A549 (cell line): Measurements from ENCODE around the gene RAB5IF. TPM values are rescaled to one million over a fixed set of nuclear protein-coding genes. Genes with fewer than 3 reads are reported as not detected.
A peak's percentile ranks its signal among the peaks of the same experiment; 100 is the strongest.

ENCODE experiments used
- ATAC-seq, 2 experiments: fragments of 200-7000 bp in 1 of 2; fragments of >200 bp in 1 of 2; cut with Nextera tagmentation in 1 of 2; cut with Tn5 transposase in 1 of 2; 3 replicates each; pipeline versions ENCODE4 v1.8.0 to v1.9.1; 2018 to 2020; ENCODE audit warnings: mild to moderate bottlenecking in 1 of 2, moderate library complexity in 1 of 2
- CTCF ChIA-PET: fragments of 300-600 bp; sonication (Branson Sonifier 250); formaldehyde crosslinking; extraction: SDS; loops from one replicate; lab custom pipeline; 2021; ENCODE audit warnings: antibody characterized with exemption, inconsistent platforms; lab: Yijun Ruan, JAX
- POLR2A ChIA-PET: fragments of 350-600 bp; formaldehyde crosslinking; extraction: SDS; loops from one replicate; lab custom pipeline; 2021; ENCODE audit warnings: antibody characterized with exemption, inconsistent platforms; lab: Yijun Ruan, JAX
- DNase-seq, 2 experiments: peaks; one replicate each; pipeline versions ENCODE4 v3.0.0 to v3.0.0-alpha.2; 2011 to 2016; ENCODE audit warnings: low read depth in 1 of 2, low spot score in 1 of 2
- FAIRE-seq: peaks from 2 replicates; lab custom pipeline; 2011; peaks lifted over from hg19 to GRCh38; lab: Jason Lieb, UNC
- H3K27ac ChIP-seq, 2 experiments: fragments of >200 bp; sonication (Bioruptor Twin); formaldehyde crosslinking; 3 replicates each; pipeline ENCODE4 v1.5.1; 2016 to 2017
- H3K4me1 ChIP-seq: fragments of >200 bp; sonication (Bioruptor Twin); formaldehyde crosslinking; 3 replicates; pipeline ENCODE4 v1.6.1; 2016
- H3K4me2 ChIP-seq: fragments of >200 bp; sonication (Bioruptor Twin); formaldehyde crosslinking; 3 replicates; pipeline ENCODE4 v1.6.1; 2016
- H3K4me3 ChIP-seq: fragments of >200 bp; sonication (Bioruptor Twin); formaldehyde crosslinking; 3 replicates; pipeline ENCODE4 v1.5.1; 2016
- H3K9me3 ChIP-seq: fragments of >200 bp; sonication (Bioruptor Twin); formaldehyde crosslinking; 3 replicates; pipeline ENCODE4 v1.6.1; 2016
- ATOH8 ChIP-seq: fragments of 250-450 bp; sonication (Bioruptor Pico); IDR thresholded peaks from 2 replicates; pipeline ENCODE4 v1.5.0; 2020; ENCODE audit warnings: low read depth, mild to moderate bottlenecking, moderate library complexity
- CEBPB ChIP-seq, 2 experiments: fragments of >200 bp in 1 of 2; sonication (Bioruptor Twin) in 1 of 2; formaldehyde crosslinking in 1 of 2; IDR thresholded peaks; 2 replicates each; pipeline ENCODE4 v1.6.1; 2012 to 2016
- CHD2 ChIP-seq: fragments of 150-350 bp; IDR thresholded peaks from 2 replicates; pipeline ENCODE4 v1.6.1; 2014; ENCODE audit warnings: low read length; ENCODE audit not compliant: partially characterized antibody
- EP300 ChIP-seq, 2 experiments: fragments of >200 bp; sonication (Bioruptor Twin); formaldehyde crosslinking; IDR thresholded peaks; 2 replicates in 1 of 2; 3 replicates in 1 of 2; pipeline ENCODE4 v1.6.1; 2016 to 2017
- ESRRA ChIP-seq: fragments of 150-350 bp; IDR thresholded peaks from 2 replicates; pipeline ENCODE4 v1.6.1; 2014; ENCODE audit warnings: mild to moderate bottlenecking, low read length, borderline replicate concordance
- FOSB ChIP-seq: fragments of 250-450 bp; sonication (Bioruptor Pico); IDR thresholded peaks from 2 replicates; pipeline ENCODE4 v1.5.0; 2020; ENCODE audit warnings: mild to moderate bottlenecking, moderate library complexity
- GATA3 ChIP-seq: IDR thresholded peaks from 2 replicates; pipeline ENCODE4 v1.6.1; 2012; ENCODE audit warnings: borderline replicate concordance
- HOXB5 ChIP-seq: fragments of 250-450 bp; sonication (Bioruptor Pico); IDR thresholded peaks from 2 replicates; pipeline ENCODE4 v1.5.0; 2020; ENCODE audit warnings: mild to moderate bottlenecking, moderate library complexity
- JUNB ChIP-seq: fragments of >200 bp; sonication (Bioruptor Twin); formaldehyde crosslinking; IDR thresholded peaks from 2 replicates; pipeline ENCODE4 v1.6.1; 2016
- KDM1A ChIP-seq: fragments of 200-600 bp; sonication (generic); IDR thresholded peaks from 2 replicates; pipeline ENCODE4 v1.6.1; 2016; ENCODE audit warnings: low read depth, mild to moderate bottlenecking
- MAZ ChIP-seq: fragments of 150-350 bp; IDR thresholded peaks from 2 replicates; pipeline ENCODE4 v1.6.1; 2014; ENCODE audit warnings: antibody characterized with exemption, low read depth, low read length, borderline replicate concordance
- MYC ChIP-seq: IDR thresholded peaks from 2 replicates; pipeline ENCODE4 v1.6.1; 2012; ENCODE audit warnings: mild to moderate bottlenecking, inconsistent platforms, low read length, improper control_type of control experiment, borderline replicate concordance
- RAD21 ChIP-seq, 2 experiments: fragments of >200 bp in 1 of 2; sonication (Bioruptor Twin) in 1 of 2; formaldehyde crosslinking in 1 of 2; IDR thresholded peaks in 1 of 2; conservative IDR thresholded peaks in 1 of 2; 2 replicates in 1 of 2; 3 replicates in 1 of 2; pipeline ENCODE4 v1.6.1; 2012 to 2018; ENCODE audit warnings: inconsistent platforms in 1 of 2
- SMC3 ChIP-seq: fragments of >200 bp; sonication (Bioruptor Twin); formaldehyde crosslinking; IDR thresholded peaks from 3 replicates; pipeline ENCODE4 v1.6.1; 2018; ENCODE audit warnings: inconsistent platforms
- ZNF302 ChIP-seq: fragments of 250-450 bp; sonication (Bioruptor Pico); IDR thresholded peaks from 2 replicates; pipeline ENCODE4 v1.9.0; 2021; ENCODE audit warnings: inconsistent platforms, mild to moderate bottlenecking, moderate library complexity
- WGBS: methylation state at CpG from one replicate; pipeline ENCODE4 v1.1.6; 2017; ENCODE audit errors: missing lambda C conversion rate; 5-methylcytosine and 5-hydroxymethylcytosine counted together
- polyA plus RNA-seq, 4 experiments: library from polyadenylated mRNA; depleted of rRNA in 3 of 4; stranded (reverse); fragments of >200 nt; fragmentation: RNase III in 1 of 4; extraction: RNeasy Plus Mini Kit Qiagen cat#74134 plus additional on column Dnase treatment in 1 of 4; gene quantifications; 2 replicates in 3 of 4; 3 replicates in 1 of 4; pipeline ENCODE4 v1.2.3, GENCODE V29; 2011 to 2017
- TF ChIP-seq, protein P1 (sequence below): fragments of 200-600 bp; sonication (generic); IDR thresholded peaks from 2 replicates; pipeline ENCODE4 v1.6.1; 2016; ENCODE audit warnings: antibody characterized with exemption, mild to moderate bottlenecking, moderate library complexity
- TF ChIP-seq, protein P2 (sequence below): IDR thresholded peaks from 2 replicates; pipeline ENCODE4 v1.6.1; 2012

The RAB5IF gene
- polyA plus RNA-seq, 2 of the 4 experiments (the other 2 are of a cell fraction), result 246 to 345 TPM

DNA sequence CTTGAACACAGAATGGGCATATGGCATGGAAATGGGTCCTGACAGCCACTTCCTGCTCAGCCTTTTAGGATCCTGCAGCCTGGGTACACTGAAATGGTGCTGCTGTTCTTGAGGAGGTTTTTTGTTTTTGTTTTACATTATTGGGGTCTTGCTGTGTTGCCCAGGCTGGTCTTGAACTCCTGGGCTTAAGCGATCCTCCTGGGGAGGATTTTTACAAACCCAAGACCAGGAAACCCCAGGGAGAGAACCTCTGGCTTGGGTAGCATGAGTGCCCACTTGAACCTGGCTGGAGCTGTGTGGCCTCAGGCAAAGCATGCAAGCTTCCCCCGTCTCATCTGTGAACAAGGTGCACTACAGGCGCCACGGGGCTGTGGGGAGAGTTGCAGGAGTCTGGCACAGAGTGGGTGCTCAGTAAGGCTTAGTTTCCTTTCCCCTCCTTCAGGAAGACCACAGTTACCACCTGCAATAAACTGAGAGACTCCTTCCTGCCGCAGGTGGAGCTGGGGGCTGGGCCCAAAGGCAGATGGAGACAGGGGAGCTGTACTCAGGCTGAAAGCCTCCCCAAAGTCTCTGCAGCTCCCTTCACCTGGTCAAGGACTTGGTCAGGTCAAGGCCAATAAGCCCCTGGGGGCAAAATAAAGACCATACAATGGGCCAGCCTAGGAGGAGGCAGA, 38.6 kb downstream of the RAB5IF start:
- CTCF ChIA-PET, result interaction anchor here (1.4 kb wide), 1 partner anchor 130 kb away, joined by 4 read pairs; the partner anchor contains the start of gene DSN1

DNA sequence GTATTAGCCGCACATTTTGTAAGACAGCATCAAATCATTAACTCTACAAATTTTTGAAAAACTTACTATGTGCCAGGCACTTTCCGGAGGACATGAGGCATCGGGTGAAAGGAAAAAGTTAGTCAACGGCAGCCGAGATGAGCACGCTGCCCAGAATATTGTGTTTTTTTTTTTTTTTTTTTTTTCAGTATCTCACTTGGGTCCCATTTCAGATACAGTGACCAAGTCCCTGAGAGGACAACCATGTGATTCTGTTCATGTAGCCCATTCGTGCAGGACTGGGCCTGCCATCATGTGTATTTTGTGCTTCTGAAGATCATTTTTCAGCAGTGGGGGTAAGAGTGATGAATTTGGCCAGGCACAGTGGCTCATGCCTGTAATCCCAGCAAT, 39.1 kb downstream of the RAB5IF start:
- H3K9me3 ChIP-seq, result no peaks in the 10 kb centered on the region
- CTCF ChIA-PET, result interaction anchor here (1.4 kb wide), 1 partner anchor 129 kb away, joined by 4 read pairs; the partner anchor contains the start of gene DSN1
- FAIRE-seq, result no peak

More for the DNA sequence above, 38.6 kb downstream of the RAB5IF start:
- 83% methylated on average over 5 of the region's 5 CpGs for WGBS
- FAIRE-seq, result no peak
- POLR2A ChIA-PET, result no interaction called here
- Histone ChIP-seq H3K27ac (peak overlapping the region in 1 of 2 experiments; percentile 72; a peak in 2 of 6 replicates), H3K4me1 (peaks cover 21% of the 10 kb centered on the region), H3K9me3 (no peaks in the 10 kb centered on the region), H3K4me2 (no peak overlapping the region), H3K4me3 (no peak overlapping the region)
- ATAC-seq, result no peak; a peak in 2 of 6 replicates
- no peak for DNase-seq
- TF ChIP-seq HOXB5 (CRISPR knock-in tag), result no peak
- no peak for TF ChIP-seq EP300 (IDR thresholded peaks at IDR 0.05)
- TF ChIP-seq GATA3, result no peak
- TF ChIP-seq, protein P1, sequence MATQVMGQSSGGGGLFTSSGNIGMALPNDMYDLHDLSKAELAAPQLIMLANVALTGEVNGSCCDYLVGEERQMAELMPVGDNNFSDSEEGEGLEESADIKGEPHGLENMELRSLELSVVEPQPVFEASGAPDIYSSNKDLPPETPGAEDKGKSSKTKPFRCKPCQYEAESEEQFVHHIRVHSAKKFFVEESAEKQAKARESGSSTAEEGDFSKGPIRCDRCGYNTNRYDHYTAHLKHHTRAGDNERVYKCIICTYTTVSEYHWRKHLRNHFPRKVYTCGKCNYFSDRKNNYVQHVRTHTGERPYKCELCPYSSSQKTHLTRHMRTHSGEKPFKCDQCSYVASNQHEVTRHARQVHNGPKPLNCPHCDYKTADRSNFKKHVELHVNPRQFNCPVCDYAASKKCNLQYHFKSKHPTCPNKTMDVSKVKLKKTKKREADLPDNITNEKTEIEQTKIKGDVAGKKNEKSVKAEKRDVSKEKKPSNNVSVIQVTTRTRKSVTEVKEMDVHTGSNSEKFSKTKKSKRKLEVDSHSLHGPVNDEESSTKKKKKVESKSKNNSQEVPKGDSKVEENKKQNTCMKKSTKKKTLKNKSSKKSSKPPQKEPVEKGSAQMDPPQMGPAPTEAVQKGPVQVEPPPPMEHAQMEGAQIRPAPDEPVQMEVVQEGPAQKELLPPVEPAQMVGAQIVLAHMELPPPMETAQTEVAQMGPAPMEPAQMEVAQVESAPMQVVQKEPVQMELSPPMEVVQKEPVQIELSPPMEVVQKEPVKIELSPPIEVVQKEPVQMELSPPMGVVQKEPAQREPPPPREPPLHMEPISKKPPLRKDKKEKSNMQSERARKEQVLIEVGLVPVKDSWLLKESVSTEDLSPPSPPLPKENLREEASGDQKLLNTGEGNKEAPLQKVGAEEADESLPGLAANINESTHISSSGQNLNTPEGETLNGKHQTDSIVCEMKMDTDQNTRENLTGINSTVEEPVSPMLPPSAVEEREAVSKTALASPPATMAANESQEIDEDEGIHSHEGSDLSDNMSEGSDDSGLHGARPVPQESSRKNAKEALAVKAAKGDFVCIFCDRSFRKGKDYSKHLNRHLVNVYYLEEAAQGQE, result no peak
- TF ChIP-seq ESRRA, result no peak
- no peak for TF ChIP-seq ATOH8
- no peak for TF ChIP-seq JUNB
- TF ChIP-seq, protein P2, sequence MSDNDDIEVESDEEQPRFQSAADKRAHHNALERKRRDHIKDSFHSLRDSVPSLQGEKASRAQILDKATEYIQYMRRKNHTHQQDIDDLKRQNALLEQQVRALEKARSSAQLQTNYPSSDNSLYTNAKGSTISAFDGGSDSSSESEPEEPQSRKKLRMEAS, result no peak
- TF ChIP-seq, all 56 proteins: peak for 0

DNA sequence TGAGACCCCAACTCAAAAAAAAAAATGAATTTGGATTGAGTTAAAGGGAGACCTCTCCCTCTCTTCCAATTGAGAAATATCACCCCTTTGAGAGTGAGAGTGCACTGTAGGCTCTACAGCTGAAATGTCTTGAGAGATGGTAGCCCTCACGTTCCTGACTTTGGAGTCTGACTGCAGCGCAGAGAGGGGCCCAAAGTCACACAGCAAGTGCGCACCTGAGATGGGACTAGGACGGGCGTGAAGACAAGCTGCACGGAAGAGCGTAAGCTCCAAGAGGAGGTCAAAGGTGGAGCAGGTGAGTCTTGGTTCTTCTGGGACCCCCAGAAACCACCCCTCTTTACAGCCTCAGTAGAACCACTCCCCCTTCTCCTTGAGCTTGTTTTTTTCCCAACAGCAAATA, 39.8 kb downstream of the RAB5IF start:
- no peak for FAIRE-seq
- H3K9me3 ChIP-seq, result no peaks in the 10 kb centered on the region
- no peak overlapping the region for H3K4me3 ChIP-seq
- no peak overlapping the region for H3K27ac ChIP-seq
- TF ChIP-seq RAD21 (conservative IDR thresholded peaks at IDR 0.05 in 1 of 2, IDR thresholded peaks at IDR 0.05 in 1 of 2), result no peak
- TF ChIP-seq SMC3, result no peak
- TF ChIP-seq FOSB (CRISPR knock-in tag), result no peak
- TF ChIP-seq, all 56 proteins: peak for 0
- CTCF ChIA-PET, result interaction anchor here (0.9 to 1.4 kb wide), 3 partner anchors 25 to 128 kb away, joined by 3 to 4 read pairs (median 3); partner anchors contain the start of gene DSN1
- Histone ChIP-seq H3K4me2 (no peak overlapping the region), H3K4me1 (peaks cover 21% of the 10 kb centered on the region)
- WGBS, result over 99% methylated on average over 7 of the region's 7 CpGs
- POLR2A ChIA-PET, result no interaction called here
- DNase-seq, result no peak
- no peak for ATAC-seq

More for the DNA sequence above, 39.1 kb downstream of the RAB5IF start:
- no peak overlapping the region for H3K4me3 ChIP-seq
- no peak overlapping the region for H3K4me2 ChIP-seq
- ATAC-seq (no peak), DNase-seq (no peak)
- H3K27ac ChIP-seq, result no peak overlapping the region; a peak in 1 of 6 replicates
- TF ChIP-seq ZNF302 (no peak), CHD2 (no peak), KDM1A (no peak), MYC (no peak), CEBPB (IDR thresholded peaks at IDR 0.05) (no peak), SMC3 (no peak), MAZ (no peak), GATA3 (no peak)
- TF ChIP-seq, protein P2, result no peak
- POLR2A ChIA-PET, result no interaction called here
- WGBS, result 86% methylated on average over 7 of the region's 7 CpGs
- H3K4me1 ChIP-seq, result peaks cover 21% of the 10 kb centered on the region
